GM19438 (cell line): ENCODE measurements around the gene CDKN2AIPNL.
"Not testable (repeated sequence)": the region's sequence is repeated elsewhere in the genome, so short reads cannot be mapped to it uniquely, and the experiment has no call there.

Experiments used
- ATAC-seq: cut with Tn5 transposase; IDR thresholded peaks from one replicate; pipeline ENCODE4 v1.9.1; 2021; ENCODE audit warnings: low read depth; ENCODE audit not compliant: unreplicated experiment

CDKN2AIPNL gene

GRCh38 chr5:134439210-134439654 is 27.6 kb upstream of the CDKN2AIPNL start:
- no peak for ATAC-seq

- ATAC-seq: no peak
Observed at GRCh38 chr5:134438721-134439123, 27.0 kb upstream of the CDKN2AIPNL start.

GRCh38 chr5:134437847-134438581 is 26.3 kb upstream of the CDKN2AIPNL start:
- ATAC-seq: no peak

GRCh38 chr5:134437340-134437846 is 25.7 kb upstream of the CDKN2AIPNL start:
- ATAC-seq: no peak

- ATAC-seq: peak; percentile 87
Observed at GRCh38 chr5:134436523-134437339, 25.1 kb upstream of the CDKN2AIPNL start.

GRCh38 chr5:134435560-134435959 is 23.9 kb upstream of the CDKN2AIPNL start:
- no peak for ATAC-seq

GRCh38 chr5:134432677-134433359 is 21.1 kb upstream of the CDKN2AIPNL start:
- ATAC-seq: no peak

GRCh38 chr5:134432174-134432573 is 20.5 kb upstream of the CDKN2AIPNL start:
- ATAC-seq: no peak

- no peak for ATAC-seq
Observed at GRCh38 chr5:134430001-134430569, 18.4 kb upstream of the CDKN2AIPNL start.

GRCh38 chr5:134427540-134428041 is 15.9 kb upstream of the CDKN2AIPNL start:
- ATAC-seq: no peak

- ATAC-seq: no peak
Observed at GRCh38 chr5:134426361-134426760, 14.7 kb upstream of the CDKN2AIPNL start.

- ATAC-seq: no peak
Observed at GRCh38 chr5:134423376-134423775, 11.7 kb upstream of the CDKN2AIPNL start.

- ATAC-seq: no peak
Observed at GRCh38 chr5:134422791-134423365, 11.2 kb upstream of the CDKN2AIPNL start.

GRCh38 chr5:134421038-134421437 is 9.4 kb upstream of the CDKN2AIPNL start:
- not testable (repeated sequence) for ATAC-seq

GRCh38 chr5:134420343-134420742 is 8.7 kb upstream of the CDKN2AIPNL start:
- no peak for ATAC-seq

- ATAC-seq: no peak
Observed at GRCh38 chr5:134418958-134419357, 7.3 kb upstream of the CDKN2AIPNL start.

GRCh38 chr5:134417707-134418106 is 6.0 kb upstream of the CDKN2AIPNL start:
- no peak for ATAC-seq

GRCh38 chr5:134413046-134413445 is 1.4 kb upstream of the CDKN2AIPNL start:
- ATAC-seq: no peak

- ATAC-seq: no peak
Observed at GRCh38 chr5:134411228-134411545, 494 bp downstream of the CDKN2AIPNL start.

GRCh38 chr5:134410822-134411221 is 859 bp downstream of the CDKN2AIPNL start:
- no peak for ATAC-seq
